ENCODE data around the gene DNLZ.

- TF ChIP-seq ZNF544 (tag by site-specific recombination; IDR thresholded peaks at IDR 0.05) (no peak), CTCF (tag by site-specific recombination; IDR thresholded peaks at IDR 0.05) (no peak)
These were observed 28.0 kb downstream of the DNLZ start for GRCh38 chr9:136335296-136336155.
